ENCODE measurements around the gene MORN4.
"Not testable (repeated sequence)": the region's sequence is repeated elsewhere in the genome, so short reads cannot be mapped to it uniquely, and the experiment has no call there.

Gene MORN4

GRCh38 chr10:97596101-97597082, 36.9 kb downstream of the MORN4 start:
- DNase-seq = no peak

GRCh38 chr10:97593421-97593820, 39.9 kb downstream of the MORN4 start:
- DNase-seq = no peak

GRCh38 chr10:97590748-97591495, 42.4 kb downstream of the MORN4 start:
- no peak for DNase-seq

GRCh38 chr10:97590082-97590747, 43.1 kb downstream of the MORN4 start:
- no peak for DNase-seq

- no peak for DNase-seq
Measured at GRCh38 chr10:97589479-97589878, 43.8 kb downstream of the MORN4 start, which contains the start of gene C10orf62. TSS of gene C10orf62 (plus strand) at chr10:97589721. CDS start at chr10:97589898, 177 bp downstream.

- DNase-seq = no peak
Measured at GRCh38 chr10:97587183-97587582, 46.1 kb downstream of the MORN4 start.

GRCh38 chr10:97585439-97585811, 47.9 kb downstream of the MORN4 start:
- no peak for DNase-seq

- no peak for DNase-seq
Measured at GRCh38 chr10:97584798-97585438, 48.4 kb downstream of the MORN4 start.

- DNase-seq = no peak
Measured at GRCh38 chr10:97584060-97584797, 49.1 kb downstream of the MORN4 start, which contains the start of gene HOGA1. TSS of gene HOGA1 (plus strand) at chr10:97584389. CDS start at chr10:97584704, 315 bp downstream.

GRCh38 chr10:97583476-97583875, 49.8 kb downstream of the MORN4 start:
- DNase-seq = no peak

GRCh38 chr10:97582169-97582568, 51.1 kb downstream of the MORN4 start:
- no peak for DNase-seq

GRCh38 chr10:97580421-97581367, 52.6 kb downstream of the MORN4 start:
- no peak for DNase-seq

GRCh38 chr10:97578171-97578844, 55.0 kb downstream of the MORN4 start:
- no peak for DNase-seq

GRCh38 chr10:97577701-97578100, 55.6 kb downstream of the MORN4 start:
- no peak for DNase-seq

GRCh38 chr10:97576487-97576886, 56.8 kb downstream of the MORN4 start:
- DNase-seq = not testable (repeated sequence)

GRCh38 chr10:97575127-97575668, 58.1 kb downstream of the MORN4 start:
- no peak for DNase-seq

- no peak for DNase-seq
Measured at GRCh38 chr10:97574374-97575126, 58.8 kb downstream of the MORN4 start.

GRCh38 chr10:97573672-97574071, 59.6 kb downstream of the MORN4 start:
- DNase-seq = no peak

- DNase-seq = no peak
Measured at GRCh38 chr10:97573021-97573420, 60.3 kb downstream of the MORN4 start.
